C4-2B (cell line): ENCODE data around the gene APLP1.

Source experiments
- CTCF ChIP-seq: fragments of 450-650 bp; conservative IDR thresholded peaks from 2 replicates; pipeline ENCODE4 v1.5.1; 2017; ENCODE audit warnings: mild to moderate bottlenecking
- ZFX ChIP-seq: fragments of 450-650 bp; IDR thresholded peaks from 2 replicates; pipeline ENCODE4 v1.6.1; 2017

GRCh38 chr19:35847911-35848310 lies 20.5 kb upstream of the APLP1 start:
- TF ChIP-seq CTCF (no peak), ZFX (no peak)
